Measurements from ENCODE around the gene TTI1. TPM values are rescaled to one million over a fixed set of nuclear protein-coding genes. Genes with fewer than 3 reads are reported as not detected.

Gene TTI1
- total RNA-seq, 4 donors from 2014 or later, result 4.5 to 19.5 (median 9.4) TPM

GRCh38 chr20:37954626-37955025 lies 78.6 kb downstream of the TTI1 start:
- no peak for DNase-seq
- WGBS, 2 donors (ENCODE audit: low coverage in 1 of 2), result 58 to 81% methylated on average over 4 to 14 of the region's 14 CpGs
- no peaks in the 10 kb centered on the region for H3K4me1 ChIP-seq
- no peak for TF ChIP-seq POLR2AphosphoS5 (IDR thresholded peaks at IDR 0.05)
- TF ChIP-seq POLR2A (IDR thresholded peaks at IDR 0.05), result no peak
- TF ChIP-seq, protein P1, sequence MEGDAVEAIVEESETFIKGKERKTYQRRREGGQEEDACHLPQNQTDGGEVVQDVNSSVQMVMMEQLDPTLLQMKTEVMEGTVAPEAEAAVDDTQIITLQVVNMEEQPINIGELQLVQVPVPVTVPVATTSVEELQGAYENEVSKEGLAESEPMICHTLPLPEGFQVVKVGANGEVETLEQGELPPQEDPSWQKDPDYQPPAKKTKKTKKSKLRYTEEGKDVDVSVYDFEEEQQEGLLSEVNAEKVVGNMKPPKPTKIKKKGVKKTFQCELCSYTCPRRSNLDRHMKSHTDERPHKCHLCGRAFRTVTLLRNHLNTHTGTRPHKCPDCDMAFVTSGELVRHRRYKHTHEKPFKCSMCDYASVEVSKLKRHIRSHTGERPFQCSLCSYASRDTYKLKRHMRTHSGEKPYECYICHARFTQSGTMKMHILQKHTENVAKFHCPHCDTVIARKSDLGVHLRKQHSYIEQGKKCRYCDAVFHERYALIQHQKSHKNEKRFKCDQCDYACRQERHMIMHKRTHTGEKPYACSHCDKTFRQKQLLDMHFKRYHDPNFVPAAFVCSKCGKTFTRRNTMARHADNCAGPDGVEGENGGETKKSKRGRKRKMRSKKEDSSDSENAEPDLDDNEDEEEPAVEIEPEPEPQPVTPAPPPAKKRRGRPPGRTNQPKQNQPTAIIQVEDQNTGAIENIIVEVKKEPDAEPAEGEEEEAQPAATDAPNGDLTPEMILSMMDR (IDR thresholded peaks at IDR 0.05), result no peak
- TF ChIP-seq EP300 (IDR thresholded peaks at IDR 0.05; ENCODE audit: low read depth), result no peak
- no peaks in the 10 kb centered on the region for H3K9me3 ChIP-seq
- H3K36me3 ChIP-seq, result no peaks in the 10 kb centered on the region
- intact Hi-C loops (cut with DNase I; ENCODE audit: low total_unique reads) (no loop called here), in situ Hi-C loops (cut with MboI; ENCODE audit: low pct_ligation_motif_present in 1 of 4, low pct_unique_long_range_greater_than_20kb in 1 of 4, low sequenced_read_pairs in 3 of 4) (no loop called here)
- no peaks in the 10 kb centered on the region for H3K27me3 ChIP-seq
- H3K27ac ChIP-seq, result no peak overlapping the region
- no peak overlapping the region for H3K4me3 ChIP-seq

DNA sequence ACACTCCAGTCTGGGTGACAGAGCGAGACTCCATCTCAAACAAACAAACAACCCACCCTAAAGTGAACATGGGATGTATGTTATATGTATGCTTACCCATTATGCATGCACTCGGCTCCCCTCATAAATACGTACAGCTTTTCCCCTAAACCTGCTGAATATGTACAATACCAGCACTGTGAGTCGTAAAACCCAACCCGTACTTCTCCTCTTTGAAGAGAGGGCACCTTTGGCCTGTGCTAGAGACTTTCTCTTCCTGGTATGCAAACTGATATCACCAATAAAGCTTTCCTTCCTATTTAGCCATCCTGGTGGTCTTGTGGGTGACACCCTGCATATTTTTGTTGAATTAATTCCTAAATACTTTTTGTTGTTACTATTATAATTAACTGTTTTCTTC lies 79.1 kb downstream of the TTI1 start:
- H3K9me3 ChIP-seq, result no peaks in the 10 kb centered on the region
- no peak overlapping the region for H3K4me3 ChIP-seq
- no peak for DNase-seq
- in situ Hi-C loops (cut with MboI; ENCODE audit: low pct_ligation_motif_present in 1 of 4, low pct_unique_long_range_greater_than_20kb in 1 of 4, low sequenced_read_pairs in 3 of 4) (no loop called here), intact Hi-C loops (cut with DNase I; ENCODE audit: low total_unique reads) (no loop called here)
- no peaks in the 10 kb centered on the region for H3K4me1 ChIP-seq
- H3K36me3 ChIP-seq, result no peaks in the 10 kb centered on the region
- no peaks in the 10 kb centered on the region for H3K27me3 ChIP-seq
- WGBS, 2 donors (ENCODE audit: low coverage in 1 of 2), result 45 to 56% methylated on average over 3 to 5 of the region's 5 CpGs
- no peak for TF ChIP-seq POLR2A (IDR thresholded peaks at IDR 0.05)
- TF ChIP-seq POLR2AphosphoS5 (IDR thresholded peaks at IDR 0.05), result no peak
- TF ChIP-seq, protein P1 (IDR thresholded peaks at IDR 0.05), result no peak
- no peak for TF ChIP-seq EP300 (IDR thresholded peaks at IDR 0.05; ENCODE audit: low read depth)
- H3K27ac ChIP-seq, result no peak overlapping the region

GRCh38 chr20:37948956-37949355 lies 84.3 kb downstream of the TTI1 start:
- no peak for TF ChIP-seq POLR2AphosphoS5 (IDR thresholded peaks at IDR 0.05)
- TF ChIP-seq POLR2A (IDR thresholded peaks at IDR 0.05), result no peak
- no peak for TF ChIP-seq EP300 (IDR thresholded peaks at IDR 0.05; ENCODE audit: low read depth)
- TF ChIP-seq, protein P1 (IDR thresholded peaks at IDR 0.05), result no peak
- no peak overlapping the region for H3K27ac ChIP-seq
- H3K4me3 ChIP-seq, result no peak overlapping the region
- intact Hi-C loops (cut with DNase I; ENCODE audit: low total_unique reads) (no loop called here), in situ Hi-C loops (cut with MboI; ENCODE audit: low pct_ligation_motif_present in 1 of 4, low pct_unique_long_range_greater_than_20kb in 1 of 4, low sequenced_read_pairs in 3 of 4) (no loop called here)
- 88 to 89% methylated on average over 6 to 11 of the region's 11 CpGs for WGBS, 2 donors (ENCODE audit: low coverage in 1 of 2)
- H3K4me1 ChIP-seq, result no peaks in the 10 kb centered on the region
- H3K36me3 ChIP-seq, result no peaks in the 10 kb centered on the region
- no peaks in the 10 kb centered on the region for H3K27me3 ChIP-seq
- no peaks in the 10 kb centered on the region for H3K9me3 ChIP-seq
- no peak for DNase-seq

DNA sequence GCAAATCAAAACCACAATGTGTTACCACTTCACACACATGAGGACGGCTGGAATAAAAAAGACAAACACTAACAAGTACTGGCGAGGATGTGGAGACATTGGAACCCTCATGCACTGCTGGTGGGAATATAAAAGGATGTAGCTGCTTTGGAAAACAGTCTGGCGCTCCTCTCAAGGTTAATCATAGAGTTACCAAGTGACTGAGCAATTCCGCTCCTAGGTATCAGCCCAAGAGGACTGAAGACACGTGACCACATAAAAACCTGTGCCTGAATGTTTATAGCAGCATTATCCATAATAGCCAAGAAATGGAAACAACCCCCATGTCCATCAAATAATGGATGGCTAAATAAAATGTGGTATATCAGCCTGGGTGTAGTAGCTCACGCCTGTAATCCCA lies 85.3 kb downstream of the TTI1 start:
- 82 to 83% methylated on average over 5 to 6 of the region's 6 CpGs for WGBS, 2 donors (ENCODE audit: low coverage in 1 of 2)
- TF ChIP-seq EP300 (IDR thresholded peaks at IDR 0.05; ENCODE audit: low read depth), result no peak
- TF ChIP-seq, protein P1 (IDR thresholded peaks at IDR 0.05), result no peak
- TF ChIP-seq POLR2A (IDR thresholded peaks at IDR 0.05), result no peak
- no peak for TF ChIP-seq POLR2AphosphoS5 (IDR thresholded peaks at IDR 0.05)
- in situ Hi-C loops (cut with MboI; ENCODE audit: low pct_ligation_motif_present in 1 of 4, low pct_unique_long_range_greater_than_20kb in 1 of 4, low sequenced_read_pairs in 3 of 4), result no loop called here
- Histone ChIP-seq H3K36me3 (no peaks in the 10 kb centered on the region), H3K4me3 (no peak overlapping the region), H3K9me3 (no peaks in the 10 kb centered on the region), H3K27ac (no peak overlapping the region), H3K27me3 (no peaks in the 10 kb centered on the region), H3K4me1 (no peaks in the 10 kb centered on the region)
- DNase-seq, result no peak
- intact Hi-C loops (cut with DNase I; ENCODE audit: low total_unique reads), result no loop called here
